Kidney (tissue), 14 donors: Measurements from ENCODE around the gene BCAN. TPM values are rescaled to one million over a fixed set of nuclear protein-coding genes. Genes with fewer than 3 reads are reported as not detected.
A peak's percentile ranks its signal among the peaks of the same experiment; 100 is the strongest.

Source experiments
- DNase-seq, 5 donors: peaks; one replicate each; pipeline ENCODE4 v3.0.0-alpha.2; 2013 to 2020
- FAIRE-seq: peaks from 2 replicates; lab custom pipeline; 2012; peaks lifted over from hg19 to GRCh38; lab: Jason Lieb, UNC
- H3K27ac ChIP-seq, 2 donors: one replicate each; pipeline ENCODE4 v1.7.0; 2013; ENCODE audit warnings: low read depth in 2 of 2, low read length in 2 of 2, inconsistent platforms in 1 of 2
- H3K27me3 ChIP-seq: one replicate; pipeline ENCODE4 v1.7.1; 2013; ENCODE audit warnings: low read length, inconsistent platforms; ENCODE audit not compliant: control insufficient read depth, insufficient read depth
- H3K36me3 ChIP-seq, 3 donors: one replicate each; pipeline versions ENCODE4 v1.7.0 to v1.7.1; 2013; ENCODE audit warnings: low read length in 3 of 3, control low read depth in 1 of 3, inconsistent platforms in 1 of 3; ENCODE audit not compliant: insufficient read depth in 3 of 3, control insufficient read depth in 2 of 3
- H3K4me1 ChIP-seq, 3 donors: one replicate each; pipeline versions ENCODE4 v1.7.0 to v1.7.1; 2013; ENCODE audit warnings: low read length in 3 of 3, inconsistent platforms in 1 of 3, low read depth in 1 of 3; ENCODE audit not compliant: control insufficient read depth in 2 of 3, insufficient read depth in 2 of 3
- H3K4me3 ChIP-seq, 3 donors: one replicate each; pipeline versions ENCODE4 v1.7.0 to v1.8.1; 2013; ENCODE audit warnings: low read length in 3 of 3, control low read depth in 1 of 3, inconsistent platforms in 1 of 3
- H3K9ac ChIP-seq, 3 donors: one replicate each; pipeline versions ENCODE4 v1.7.0 to v1.7.1; 2013; ENCODE audit warnings: low read length in 3 of 3, control low read depth in 1 of 3, inconsistent platforms in 1 of 3
- H3K9me3 ChIP-seq, 3 donors: one replicate each; pipeline versions ENCODE4 v1.7.0 to v1.7.1; 2013; ENCODE audit warnings: low read length in 3 of 3, control low read depth in 1 of 3, inconsistent platforms in 1 of 3; ENCODE audit not compliant: control insufficient read depth in 2 of 3, insufficient read depth in 1 of 3
- intact Hi-C: fragments of 100-400 bp; cut with DNase I; formaldehyde crosslinking; loops from one replicate; pipeline ENCODE4 v1.11.1; 2022
- polyA plus RNA-seq: library from polyadenylated mRNA; stranded (reverse); fragments of 350-450 nt; fragmentation: Illumina TruSeq; extraction: RNeasy Lipid Tissue Mini Kit (QIAGEN cat#74804); gene quantifications from one replicate; pipeline ENCODE4 v1.2.3, GENCODE V29; 2014; ENCODE audit warnings: low read depth, low replicate concordance; ENCODE audit not compliant: insufficient read depth
- total RNA-seq: library from RNA; stranded (reverse); fragmentation: NEBNext Ultra II Directional; extraction: Animal tissue kit (Norgen Biotek cat#: 25700); gene quantifications from one replicate; pipeline ENCODE4 v1.2.1, GENCODE V29; 2021
- TF ChIP-seq, protein P1 (sequence below): IDR thresholded peaks from 3 replicates; pipeline ENCODE4 v1.5.1; 2012; ENCODE audit warnings: mild to moderate bottlenecking, moderate library complexity, borderline replicate concordance; ENCODE audit not compliant: insufficient read depth; ENCODE audit errors: extremely low read depth
- donor health status: control.
- donor health status: control.
- donor health status: control.
- donor health status: control.
- donor health status: control.
- donor health status: DM: yes; HTN: yes; CAD: no.
- donor health status: Normal renal cell carcinoma (clear cell type).

BCAN gene
- total and polyA plus RNA-seq, 2 donors from 2014 or later = 0.19 to 0.45 TPM

DNA sequence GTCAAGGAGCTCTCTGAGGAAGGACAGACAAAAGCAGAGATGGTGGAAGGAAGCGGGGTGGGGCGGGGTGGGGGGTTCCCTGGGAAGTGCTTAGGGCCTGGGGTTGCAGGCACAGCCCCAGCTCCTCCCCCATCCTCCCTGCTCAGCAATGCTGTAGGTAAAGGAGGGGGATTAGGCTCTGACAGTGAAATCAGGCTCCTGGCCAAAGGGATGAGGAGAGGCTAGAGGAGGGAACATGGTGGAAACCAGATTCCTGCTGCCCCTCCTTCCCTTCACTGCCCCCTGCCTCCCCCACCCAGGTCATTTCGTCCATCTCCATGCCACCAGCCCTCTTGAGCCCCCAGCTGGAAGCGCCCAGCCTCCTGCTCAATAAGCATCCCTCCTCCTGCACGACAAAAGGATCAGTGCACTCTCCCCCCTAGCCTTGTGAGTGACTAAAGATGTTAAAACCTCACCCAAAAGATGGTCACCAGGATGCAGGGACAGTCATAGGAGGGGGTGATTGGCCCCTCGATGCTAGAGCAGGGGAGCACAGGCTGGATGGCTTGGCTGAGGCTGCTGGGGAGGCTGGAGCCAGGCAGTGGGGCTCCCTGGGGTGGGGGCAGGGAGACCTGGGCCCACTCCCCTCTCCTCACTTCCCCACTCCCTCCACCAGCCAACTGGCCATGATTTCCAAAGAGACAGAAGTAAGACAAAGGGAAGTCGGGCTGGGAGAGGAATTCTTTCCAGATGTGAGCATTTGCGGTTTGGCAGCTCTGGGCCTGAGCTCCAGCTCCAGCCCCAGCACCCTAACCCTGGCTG is 65.7 kb downstream of the BCAN start:
- no peak overlapping the region for H3K27ac ChIP-seq
- H3K4me3 ChIP-seq = no peak overlapping the region
- H3K9me3 ChIP-seq = no peaks in the 10 kb centered on the region
- H3K36me3 ChIP-seq = no peaks in the 10 kb centered on the region
- no peak overlapping the region for H3K9ac ChIP-seq
- intact Hi-C loops = no loop called here
- TF ChIP-seq, protein P1, sequence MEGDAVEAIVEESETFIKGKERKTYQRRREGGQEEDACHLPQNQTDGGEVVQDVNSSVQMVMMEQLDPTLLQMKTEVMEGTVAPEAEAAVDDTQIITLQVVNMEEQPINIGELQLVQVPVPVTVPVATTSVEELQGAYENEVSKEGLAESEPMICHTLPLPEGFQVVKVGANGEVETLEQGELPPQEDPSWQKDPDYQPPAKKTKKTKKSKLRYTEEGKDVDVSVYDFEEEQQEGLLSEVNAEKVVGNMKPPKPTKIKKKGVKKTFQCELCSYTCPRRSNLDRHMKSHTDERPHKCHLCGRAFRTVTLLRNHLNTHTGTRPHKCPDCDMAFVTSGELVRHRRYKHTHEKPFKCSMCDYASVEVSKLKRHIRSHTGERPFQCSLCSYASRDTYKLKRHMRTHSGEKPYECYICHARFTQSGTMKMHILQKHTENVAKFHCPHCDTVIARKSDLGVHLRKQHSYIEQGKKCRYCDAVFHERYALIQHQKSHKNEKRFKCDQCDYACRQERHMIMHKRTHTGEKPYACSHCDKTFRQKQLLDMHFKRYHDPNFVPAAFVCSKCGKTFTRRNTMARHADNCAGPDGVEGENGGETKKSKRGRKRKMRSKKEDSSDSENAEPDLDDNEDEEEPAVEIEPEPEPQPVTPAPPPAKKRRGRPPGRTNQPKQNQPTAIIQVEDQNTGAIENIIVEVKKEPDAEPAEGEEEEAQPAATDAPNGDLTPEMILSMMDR = no peak
- peaks cover 0 to 11% (median 0%) of the 10 kb centered on the region in 3 donors for H3K4me1 ChIP-seq
- H3K27me3 ChIP-seq = no peaks in the 10 kb centered on the region
- FAIRE-seq = no peak
- peak in 3 of 5 donors; percentile 67 to 76 (median 70) for DNase-seq

DNA sequence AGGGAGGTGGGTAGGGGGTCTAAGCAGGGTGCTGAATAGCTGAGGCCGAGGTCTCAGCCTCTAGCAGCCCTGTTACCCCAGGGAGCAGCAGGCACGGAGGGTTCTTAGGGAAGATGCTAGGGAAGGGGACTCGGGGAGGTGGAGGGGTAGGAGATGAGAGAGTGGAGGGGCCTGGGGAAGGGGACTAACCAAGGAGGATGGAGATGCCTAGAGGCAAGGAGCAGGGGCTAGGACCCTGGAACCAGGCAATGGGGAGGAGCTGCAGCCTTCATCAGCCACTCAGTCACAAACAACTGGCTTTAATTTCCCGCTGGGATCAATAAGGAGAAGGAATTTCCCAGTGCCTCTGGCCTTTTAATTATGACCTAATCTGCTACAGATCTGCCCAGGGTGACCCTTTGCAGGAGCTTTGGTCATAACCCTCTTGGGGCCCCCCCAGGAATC is 66.3 kb downstream of the BCAN start:
- TF ChIP-seq, protein P1 = no peak
- intact Hi-C loops = no loop called here
- H3K9me3 ChIP-seq = no peaks in the 10 kb centered on the region
- H3K36me3 ChIP-seq = no peaks in the 10 kb centered on the region
- no peak overlapping the region for H3K27ac ChIP-seq
- no peak overlapping the region for H3K9ac ChIP-seq
- H3K27me3 ChIP-seq = no peaks in the 10 kb centered on the region
- H3K4me3 ChIP-seq = no peak overlapping the region
- no peak for FAIRE-seq
- DNase-seq = peak in 1 of 5 donors; percentile 58
- H3K4me1 ChIP-seq = peaks cover 0 to 11% (median 0%) of the 10 kb centered on the region in 3 donors

DNA sequence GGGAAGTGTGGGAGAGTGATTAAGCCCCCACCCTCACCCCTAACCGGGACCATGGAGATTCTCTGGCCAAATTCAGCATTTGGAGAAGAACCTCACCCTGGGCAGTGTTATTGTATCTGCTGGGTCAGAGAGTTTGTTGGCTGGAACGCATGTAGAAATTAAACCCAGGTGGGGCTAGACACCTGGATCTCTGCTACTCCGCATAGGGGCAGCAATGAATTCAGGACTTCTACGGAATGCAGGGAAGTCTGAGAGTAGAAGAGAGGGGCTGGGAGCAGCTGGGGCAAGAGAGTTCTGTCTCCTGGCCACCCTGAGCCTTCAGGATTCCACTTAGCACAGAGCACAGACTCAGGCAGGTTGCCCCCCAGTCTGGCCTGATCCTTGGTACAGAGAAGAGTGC is 67.1 kb downstream of the BCAN start:
- no peaks in the 10 kb centered on the region for H3K9me3 ChIP-seq
- H3K9ac ChIP-seq = no peak overlapping the region
- TF ChIP-seq, protein P1 = no peak
- H3K27me3 ChIP-seq = no peaks in the 10 kb centered on the region
- intact Hi-C loops = no loop called here
- H3K27ac ChIP-seq = no peak overlapping the region
- FAIRE-seq (no peak), DNase-seq (no peak)
- no peaks in the 10 kb centered on the region for H3K36me3 ChIP-seq
- peaks cover 0 to 11% (median 0%) of the 10 kb centered on the region in 3 donors for H3K4me1 ChIP-seq
- no peak overlapping the region for H3K4me3 ChIP-seq

Other genes starting within 250 kb of the BCAN start
- gene MEF2D, start 141.3 kb upstream of the BCAN start, total RNA-seq = 49.3 TPM
- gene MEF2D, start 141.3 kb upstream of the BCAN start, polyA plus RNA-seq = 13.7 TPM
- 1.7 TPM for gene IQGAP3, start 69.6 kb upstream of the BCAN start, total RNA-seq
- 0.13 TPM for gene IQGAP3, start 69.6 kb upstream of the BCAN start, polyA plus RNA-seq
- 0.57 TPM for gene TTC24, start 62.4 kb upstream of the BCAN start, total RNA-seq
- not detected for gene TTC24, start 62.4 kb upstream of the BCAN start, polyA plus RNA-seq
- 78.0 TPM for gene NAXE, start 50.3 kb upstream of the BCAN start, total RNA-seq
- 221 TPM for gene NAXE, start 50.3 kb upstream of the BCAN start, polyA plus RNA-seq
- 24.0 TPM for gene GPATCH4, start 40.6 kb upstream of the BCAN start, total RNA-seq
- gene GPATCH4, start 40.6 kb upstream of the BCAN start, polyA plus RNA-seq = 26.2 TPM
- gene HAPLN2, start 22.7 kb upstream of the BCAN start, total RNA-seq = 1.9 TPM
- gene HAPLN2, start 22.7 kb upstream of the BCAN start, polyA plus RNA-seq = 0.30 TPM
- gene NES, start 35.3 kb downstream of the BCAN start, total RNA-seq = 50.7 TPM
- gene NES, start 35.3 kb downstream of the BCAN start, polyA plus RNA-seq = 44.3 TPM
- 15.2 TPM for gene CRABP2, start 63.5 kb downstream of the BCAN start, total RNA-seq
- 21.6 TPM for gene CRABP2, start 63.5 kb downstream of the BCAN start, polyA plus RNA-seq
- 35.2 TPM for gene METTL25B, start 86.4 kb downstream of the BCAN start, total RNA-seq
- 29.4 TPM for gene METTL25B, start 86.4 kb downstream of the BCAN start, polyA plus RNA-seq
- 23.3 TPM for gene ISG20L2, start 86.6 kb downstream of the BCAN start, total RNA-seq
- gene ISG20L2, start 86.6 kb downstream of the BCAN start, polyA plus RNA-seq = 13.3 TPM
- 71.9 TPM for gene MRPL24, start 99.0 kb downstream of the BCAN start, total RNA-seq
- gene MRPL24, start 99.0 kb downstream of the BCAN start, polyA plus RNA-seq = 174 TPM
- gene HDGF, start 109.6 kb downstream of the BCAN start, total RNA-seq = 198 TPM
- gene HDGF, start 109.6 kb downstream of the BCAN start, polyA plus RNA-seq = 206 TPM
- 52.8 TPM for gene PRCC, start 125.4 kb downstream of the BCAN start, total RNA-seq
- gene PRCC, start 125.4 kb downstream of the BCAN start, polyA plus RNA-seq = 50.5 TPM
- 4.3 TPM for gene SH2D2A, start 174.7 kb downstream of the BCAN start, total RNA-seq
- gene SH2D2A, start 174.7 kb downstream of the BCAN start, polyA plus RNA-seq = 0.32 TPM
- 0.35 TPM for gene INSRR, start 217.0 kb downstream of the BCAN start, total RNA-seq
- 2.4 TPM for gene INSRR, start 217.0 kb downstream of the BCAN start, polyA plus RNA-seq
- gene NTRK1, start 218.7 kb downstream of the BCAN start, total RNA-seq = 1.0 TPM
- 1.3 TPM for gene NTRK1, start 218.7 kb downstream of the BCAN start, polyA plus RNA-seq